ENCODE results near the gene ZRANB1.

DNA sequence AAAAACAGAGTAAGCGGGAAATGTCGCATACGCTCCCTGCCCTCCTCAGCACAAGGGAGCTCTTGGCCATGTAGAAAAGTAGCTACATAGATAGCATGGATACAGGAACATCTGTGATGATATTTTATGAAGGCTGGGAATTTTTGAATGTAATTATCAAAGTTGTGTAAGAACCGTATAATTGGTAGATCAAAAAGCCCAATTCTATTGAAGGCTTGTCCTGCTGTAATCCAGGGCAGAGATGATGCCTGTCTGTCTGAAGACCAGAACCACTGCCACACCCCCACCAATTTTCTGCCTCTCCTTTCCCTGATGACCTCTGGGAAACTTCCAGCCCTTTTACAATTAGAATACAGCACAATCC lies 51.4 kb downstream of the ZRANB1 start:
- TF ChIP-seq EZH2phosphoT487 (IDR thresholded peaks at IDR 0.05; ENCODE audit: insufficient read depth, low read depth) (no peak), EZH2 (IDR thresholded peaks at IDR 0.05; ENCODE audit: insufficient read depth, poor library complexity, severe bottlenecking) (no peak)

All from GM23248 (cell line).